ENCODE measurements around the gene ADIRF.
"Not testable (repeated sequence)": the region's sequence is repeated elsewhere in the genome, so short reads cannot be mapped to it uniquely, and the experiment has no call there.

The ADIRF gene

GRCh38 chr10:86961481-86962091 lies 6.7 kb upstream of the ADIRF start:
- DNase-seq: no peak

GRCh38 chr10:86962136-86962980 lies 5.9 kb upstream of the ADIRF start:
- no peak for DNase-seq

- no peak for DNase-seq
Observed at GRCh38 chr10:86962981-86963310, 5.3 kb upstream of the ADIRF start.

GRCh38 chr10:86963341-86963919 lies 4.9 kb upstream of the ADIRF start:
- no peak for DNase-seq

- no peak for DNase-seq
Observed at GRCh38 chr10:86964061-86964846, 4.0 kb upstream of the ADIRF start.

- no peak for DNase-seq
Observed at GRCh38 chr10:86964847-86965190, 3.5 kb upstream of the ADIRF start.

- DNase-seq: no peak
Observed at GRCh38 chr10:86965986-86966654, 2.2 kb upstream of the ADIRF start.

- no peak for DNase-seq
Observed at GRCh38 chr10:86967481-86967941, 771 bp upstream of the ADIRF start.

GRCh38 chr10:86968994-86969355 lies 693 bp downstream of the ADIRF start:
- no peak for DNase-seq

- no peak for DNase-seq
Observed at GRCh38 chr10:86969421-86970041, 1.2 kb downstream of the ADIRF start.

GRCh38 chr10:86970162-86970981 lies 2.1 kb downstream of the ADIRF start:
- no peak for DNase-seq

GRCh38 chr10:86970982-86971231 lies 2.6 kb downstream of the ADIRF start:
- DNase-seq: no peak

- peak; percentile 78 to 89 (median 88) for DNase-seq
Observed at GRCh38 chr10:86971232-86971991, 3.1 kb downstream of the ADIRF start.

- DNase-seq: no peak
Observed at GRCh38 chr10:86972613-86973380, 4.5 kb downstream of the ADIRF start.

- DNase-seq: no peak
Observed at GRCh38 chr10:86974484-86974883, 6.2 kb downstream of the ADIRF start.

GRCh38 chr10:86976362-86977056 lies 8.2 kb downstream of the ADIRF start:
- DNase-seq: no peak

GRCh38 chr10:86978457-86978856 lies 10.2 kb downstream of the ADIRF start:
- not testable (repeated sequence) for DNase-seq

- no peak for DNase-seq
Observed at GRCh38 chr10:86979296-86979818, 11.1 kb downstream of the ADIRF start.

- no peak for DNase-seq
Observed at GRCh38 chr10:86979977-86980448, 11.7 kb downstream of the ADIRF start.
